ENCODE data around the gene CHRNA4. TPM values are rescaled to one million over a fixed set of nuclear protein-coding genes. Genes with fewer than 3 reads are reported as not detected.
A peak's percentile ranks its signal among the peaks of the same experiment; 100 is the strongest.

The CHRNA4 gene
- polyA plus RNA-seq, 1 donor (not counting 4 experiments of a cell fraction or from before 2014, with no cell fraction given), result not detected

GRCh38 chr20:63310265-63310991, 50.7 kb downstream of the CHRNA4 start:
- dilution Hi-C loops (cut with MboI; ENCODE audit: extremely low pct_ligation_motif_present, low sequenced_read_pairs), result no loop called here
- no peak overlapping the region for H3K4me3 ChIP-seq (ENCODE audit: control insufficient read depth in 2 of 3, extremely low read depth in 1 of 3, insufficient read depth in 2 of 3, low read depth in 1 of 3, low read length in 3 of 3)
- H3K9me3 ChIP-seq (ENCODE audit: control insufficient read depth, low read depth, low read length), result no peaks in the 10 kb centered on the region
- no peaks in the 10 kb centered on the region for H3K36me3 ChIP-seq (ENCODE audit: control insufficient read depth in 2 of 2, extremely low read depth in 1 of 2, insufficient read depth in 2 of 2, low read length in 2 of 2)
- H4K20me1 ChIP-seq (ENCODE audit: control insufficient read depth, extremely low read depth, insufficient read depth, low read length), result no peaks in the 10 kb centered on the region
- no peak overlapping the region for H2AFZ ChIP-seq (ENCODE audit: control insufficient read depth, low read length)
- H3K9me1 ChIP-seq (ENCODE audit: control insufficient read depth, extremely low read depth, insufficient read depth, low read length), result no peaks in the 10 kb centered on the region
- H3K9ac ChIP-seq (ENCODE audit: control insufficient read depth, extremely low read depth, insufficient read depth, low read length), result no peak overlapping the region
- no peaks in the 10 kb centered on the region for H3K4me1 ChIP-seq (ENCODE audit: control insufficient read depth, extremely low read depth, insufficient read depth, low read length)
- H3K4me2 ChIP-seq (ENCODE audit: control insufficient read depth, extremely low read depth, insufficient read depth, low read depth, low read length), result no peak overlapping the region
- H3K27me3 ChIP-seq (ENCODE audit: control insufficient read depth, extremely low read depth, insufficient read depth, low read length), result peaks cover 13% of the 10 kb centered on the region
- no peaks in the 10 kb centered on the region for H3K79me2 ChIP-seq (ENCODE audit: control insufficient read depth, insufficient read depth, low read length)
- DNase-seq (ENCODE audit: low read depth, low spot score), result no peak
- no peak for FAIRE-seq
- H3K27ac ChIP-seq (ENCODE audit: control insufficient read depth, insufficient read depth, low read length), result no peak overlapping the region
- TF ChIP-seq EZH2 (IDR thresholded peaks at IDR 0.05; ENCODE audit: low read length), result no peak
- no peak for TF ChIP-seq CTCF (optimal IDR thresholded peaks at IDR 0.05 in 1 of 3, IDR thresholded peaks at IDR 0.05 in 1 of 3, conservative IDR thresholded peaks at IDR 0.05 in 1 of 3; ENCODE audit: extremely low read depth in 1 of 3, insufficient read depth in 2 of 3, low read length in 3 of 3)

- Histone ChIP-seq H4K20me1 (ENCODE audit: control insufficient read depth, extremely low read depth, insufficient read depth, low read length) (no peaks in the 10 kb centered on the region), H3K9me1 (ENCODE audit: control insufficient read depth, extremely low read depth, insufficient read depth, low read length) (no peaks in the 10 kb centered on the region), H3K36me3 (ENCODE audit: control insufficient read depth in 2 of 2, extremely low read depth in 1 of 2, insufficient read depth in 2 of 2, low read length in 2 of 2) (no peaks in the 10 kb centered on the region), H3K27me3 (ENCODE audit: control insufficient read depth, extremely low read depth, insufficient read depth, low read length) (peaks cover 10% of the 10 kb centered on the region), H3K4me1 (ENCODE audit: control insufficient read depth, extremely low read depth, insufficient read depth, low read length) (no peaks in the 10 kb centered on the region), H3K9me3 (ENCODE audit: control insufficient read depth, low read depth, low read length) (no peaks in the 10 kb centered on the region), H3K9ac (ENCODE audit: control insufficient read depth, extremely low read depth, insufficient read depth, low read length) (no peak overlapping the region), H3K27ac (ENCODE audit: control insufficient read depth, insufficient read depth, low read length) (no peak overlapping the region), H3K4me3 (ENCODE audit: control insufficient read depth in 2 of 3, extremely low read depth in 1 of 3, insufficient read depth in 2 of 3, low read depth in 1 of 3, low read length in 3 of 3) (no peak overlapping the region), H2AFZ (ENCODE audit: control insufficient read depth, low read length) (no peak overlapping the region), H3K79me2 (ENCODE audit: control insufficient read depth, insufficient read depth, low read length) (no peaks in the 10 kb centered on the region), H3K4me2 (ENCODE audit: control insufficient read depth, extremely low read depth, insufficient read depth, low read depth, low read length) (no peak overlapping the region)
- no peak for DNase-seq (ENCODE audit: low read depth, low spot score)
- dilution Hi-C loops (cut with MboI; ENCODE audit: extremely low pct_ligation_motif_present, low sequenced_read_pairs), result no loop called here
- FAIRE-seq, result no peak
- TF ChIP-seq EZH2 (IDR thresholded peaks at IDR 0.05; ENCODE audit: low read length) (no peak), CTCF (optimal IDR thresholded peaks at IDR 0.05 in 1 of 3, IDR thresholded peaks at IDR 0.05 in 1 of 3, conservative IDR thresholded peaks at IDR 0.05 in 1 of 3; ENCODE audit: extremely low read depth in 1 of 3, insufficient read depth in 2 of 3, low read length in 3 of 3) (peak; percentile 58 to 92 (median 87))
These were observed 51.7 kb downstream of the CHRNA4 start for GRCh38 chr20:63309261-63310071.
